ENCODE results near the gene OR2J2. TPM values are rescaled to one million over a fixed set of nuclear protein-coding genes. Genes with fewer than 3 reads are reported as not detected.
"Not testable (repeated sequence)": the region's sequence is repeated elsewhere in the genome, so short reads cannot be mapped to it uniquely, and the experiment has no call there.

OR2J2 gene
- total and polyA plus RNA-seq, 4 donors, result not detected

GRCh38 chr6:29153083-29153482, 17.6 kb upstream of the OR2J2 start:
- H3K4me1 ChIP-seq (ENCODE audit: control insufficient read depth in 4 of 4, insufficient read depth in 4 of 4, low read length in 3 of 4), result no peaks in the 10 kb centered on the region
- WGBS, result 69% methylated on average over 1 of the region's 1 CpG
- TF ChIP-seq TAF1 (conservative IDR thresholded peaks at IDR 0.05) (no peak), ZBTB33 (IDR thresholded peaks at IDR 0.05) (no peak), REST (IDR thresholded peaks at IDR 0.05) (no peak), JUND (IDR thresholded peaks at IDR 0.05) (no peak), FOXA1 (IDR thresholded peaks at IDR 0.05) (no peak), GABPA (IDR thresholded peaks at IDR 0.05 in 1 of 2, conservative IDR thresholded peaks at IDR 0.05 in 1 of 2) (no peak), MAX (IDR thresholded peaks at IDR 0.05) (no peak), FOXA2 (IDR thresholded peaks at IDR 0.05) (no peak), YY1 (IDR thresholded peaks at IDR 0.05) (no peak), EGR1 (IDR thresholded peaks at IDR 0.05; ENCODE audit: low read depth in 2 of 2) (no peak), ATF3 (IDR thresholded peaks at IDR 0.05) (no peak)
- no peak overlapping the region for H3K9ac ChIP-seq (ENCODE audit: low read depth in 1 of 2, low read length in 2 of 2)
- no peak overlapping the region for H3K27ac ChIP-seq (ENCODE audit: low read depth in 1 of 2, low read length in 2 of 2)
- H3K9me3 ChIP-seq (ENCODE audit: control insufficient read depth in 4 of 4, low read length in 3 of 4), result no peaks in the 10 kb centered on the region
- no peak for DNase-seq (ENCODE audit: low spot score)
- H3K36me3 ChIP-seq (ENCODE audit: control insufficient read depth in 4 of 4, insufficient read depth in 3 of 4, low read depth in 1 of 4, low read length in 3 of 4), result no peaks in the 10 kb centered on the region
- no peak overlapping the region for H3K4me3 ChIP-seq (ENCODE audit: low read depth in 1 of 3, low read length in 3 of 3)
- H3K27me3 ChIP-seq (ENCODE audit: control insufficient read depth in 4 of 4, insufficient read depth in 4 of 4, low read length in 3 of 4), result no peaks in the 10 kb centered on the region

GRCh38 chr6:29155182-29155581, 15.5 kb upstream of the OR2J2 start:
- not testable (repeated sequence) for H3K36me3 ChIP-seq (ENCODE audit: control insufficient read depth in 4 of 4, insufficient read depth in 3 of 4, low read depth in 1 of 4, low read length in 3 of 4); H3K27ac ChIP-seq (ENCODE audit: low read depth in 1 of 2, low read length in 2 of 2); H3K9ac ChIP-seq (ENCODE audit: low read depth in 1 of 2, low read length in 2 of 2); H3K9me3 ChIP-seq (ENCODE audit: control insufficient read depth in 4 of 4, low read length in 3 of 4); H3K27me3 ChIP-seq (ENCODE audit: control insufficient read depth in 4 of 4, insufficient read depth in 4 of 4, low read length in 3 of 4); DNase-seq (ENCODE audit: low spot score); H3K4me3 ChIP-seq (ENCODE audit: low read depth in 1 of 3, low read length in 3 of 3); H3K4me1 ChIP-seq (ENCODE audit: control insufficient read depth in 4 of 4, insufficient read depth in 4 of 4, low read length in 3 of 4)
- WGBS, result 28% methylated on average over 1 of the region's 1 CpG

- H3K9me3 ChIP-seq (ENCODE audit: control insufficient read depth in 4 of 4, low read length in 3 of 4); H3K27ac ChIP-seq (ENCODE audit: low read depth in 1 of 2, low read length in 2 of 2); H3K27me3 ChIP-seq (ENCODE audit: control insufficient read depth in 4 of 4, insufficient read depth in 4 of 4, low read length in 3 of 4); H3K9ac ChIP-seq (ENCODE audit: low read depth in 1 of 2, low read length in 2 of 2); H3K4me3 ChIP-seq (ENCODE audit: low read depth in 1 of 3, low read length in 3 of 3); H3K36me3 ChIP-seq (ENCODE audit: control insufficient read depth in 4 of 4, insufficient read depth in 3 of 4, low read depth in 1 of 4, low read length in 3 of 4); DNase-seq (ENCODE audit: low spot score); H3K4me1 ChIP-seq (ENCODE audit: control insufficient read depth in 4 of 4, insufficient read depth in 4 of 4, low read length in 3 of 4): not testable (repeated sequence)
- WGBS, result 93% methylated on average over 20 of the region's 29 CpGs
Measured at GRCh38 chr6:29159922-29160321, 10.8 kb upstream of the OR2J2 start.

GRCh38 chr6:29165571-29165970, 5.1 kb upstream of the OR2J2 start:
- not testable (repeated sequence) for H3K4me1 ChIP-seq (ENCODE audit: control insufficient read depth in 4 of 4, insufficient read depth in 4 of 4, low read length in 3 of 4); H3K36me3 ChIP-seq (ENCODE audit: control insufficient read depth in 4 of 4, insufficient read depth in 3 of 4, low read depth in 1 of 4, low read length in 3 of 4); H3K9me3 ChIP-seq (ENCODE audit: control insufficient read depth in 4 of 4, low read length in 3 of 4); H3K27me3 ChIP-seq (ENCODE audit: control insufficient read depth in 4 of 4, insufficient read depth in 4 of 4, low read length in 3 of 4); H3K4me3 ChIP-seq (ENCODE audit: low read depth in 1 of 3, low read length in 3 of 3); DNase-seq (ENCODE audit: low spot score); H3K9ac ChIP-seq (ENCODE audit: low read depth in 1 of 2, low read length in 2 of 2); H3K27ac ChIP-seq (ENCODE audit: low read depth in 1 of 2, low read length in 2 of 2)
- WGBS, result 96% methylated on average over 16 of the region's 28 CpGs

Data from liver (tissue), 9 donors.